HepG2 (cell line): ENCODE results near the gene FGGY. TPM values are rescaled to one million over a fixed set of nuclear protein-coding genes. Genes with fewer than 3 reads are reported as not detected.

ENCODE experiments used
- CEBPB ChIP-seq: IDR thresholded peaks from 2 replicates; pipeline ENCODE4 v1.6.1; 2011; ENCODE audit warnings: low read depth, low read length, improper control_type of control experiment, borderline replicate concordance
- CENPBD1 ChIP-seq: sonication (generic); formaldehyde crosslinking; IDR thresholded peaks from 2 replicates; pipeline ENCODE4 v1.8.0; 2022; ENCODE audit warnings: missing genetic modification reagents, low read depth, mild to moderate bottlenecking, borderline replicate concordance
- CREM ChIP-seq, 2 experiments: sonication (generic) in 1 of 2; formaldehyde crosslinking in 1 of 2; IDR thresholded peaks; 2 replicates each; pipeline versions ENCODE4 v1.4.0 to v1.6.1; 2016 to 2020; ENCODE audit warnings: antibody characterized with exemption in 1 of 2, mild to moderate bottlenecking in 1 of 2, missing genetic modification reagents in 1 of 2
- ELK4 ChIP-seq: sonication (generic); formaldehyde crosslinking; IDR thresholded peaks from 2 replicates; pipeline ENCODE4 v1.9.0; 2021; ENCODE audit warnings: missing genetic modification reagents, borderline replicate concordance
- FOSL2 ChIP-seq: sonication (generic); formaldehyde crosslinking; IDR thresholded peaks from 2 replicates; pipeline ENCODE4 v1.4.0; 2020; ENCODE audit warnings: missing genetic modification reagents
- FOXA1 ChIP-seq, 2 experiments: fragments of 450-650 bp in 1 of 2; sonication (generic) in 1 of 2; formaldehyde crosslinking in 1 of 2; IDR thresholded peaks; 2 replicates each; pipeline versions ENCODE4 v1.4.0 to v1.6.1; 2016 to 2020; ENCODE audit warnings: missing genetic modification reagents in 1 of 2
- HBP1 ChIP-seq: IDR thresholded peaks from 2 replicates; pipeline ENCODE4 v1.6.1; 2016; ENCODE audit warnings: low read depth, control low read depth
- IKZF1 ChIP-seq: fragments of 450-650 bp; IDR thresholded peaks from 2 replicates; pipeline ENCODE4 v1.7.1; 2016
- KLF6 ChIP-seq: IDR thresholded peaks from 2 replicates; pipeline ENCODE4 v1.8.0; 2016; ENCODE audit warnings: missing biosample characterization, missing genetic modification reagents
- MATR3 ChIP-seq: sonication (generic); formaldehyde crosslinking; IDR thresholded peaks from 2 replicates; pipeline ENCODE4 v1.4.0; 2020; ENCODE audit warnings: missing genetic modification reagents
- MXD3 ChIP-seq: IDR thresholded peaks from 2 replicates; pipeline ENCODE4 v1.6.1; 2016; ENCODE audit warnings: mild to moderate bottlenecking, missing biosample characterization, missing genetic modification reagents
- MXD4 ChIP-seq: IDR thresholded peaks from 2 replicates; pipeline ENCODE4 v1.6.1; 2016; ENCODE audit warnings: mild to moderate bottlenecking, missing biosample characterization, missing genetic modification reagents
- NFIC ChIP-seq: IDR thresholded peaks from 2 replicates; pipeline ENCODE4 v1.6.1; 2012; ENCODE audit warnings: mild to moderate bottlenecking, low read length, inconsistent platforms
- ONECUT2 ChIP-seq: sonication (generic); formaldehyde crosslinking; IDR thresholded peaks from 2 replicates; pipeline ENCODE4 v1.4.0; 2020; ENCODE audit warnings: missing genetic modification reagents
- PHF21A ChIP-seq: sonication (generic); formaldehyde crosslinking; IDR thresholded peaks from 2 replicates; pipeline ENCODE4 v1.5.0; 2020; ENCODE audit warnings: mild to moderate bottlenecking, missing genetic modification reagents
- SMARCC2 ChIP-seq: fragments of 450-650 bp; IDR thresholded peaks from 2 replicates; pipeline ENCODE4 v1.6.1; 2017; ENCODE audit warnings: antibody characterized with exemption, mild to moderate bottlenecking
- SMYD3 ChIP-seq: sonication (generic); formaldehyde crosslinking; IDR thresholded peaks from 2 replicates; pipeline ENCODE4 v1.8.1; 2023; ENCODE audit warnings: mild to moderate bottlenecking, missing genetic modification reagents
- ZBTB38 ChIP-seq: sonication (generic); formaldehyde crosslinking; IDR thresholded peaks from 2 replicates; pipeline ENCODE4 v1.5.1; 2020; ENCODE audit warnings: mild to moderate bottlenecking, missing genetic modification reagents
- ZFAT ChIP-seq: sonication (generic); formaldehyde crosslinking; conservative IDR thresholded peaks from 2 replicates; pipeline ENCODE4 v1.8.1; 2023; ENCODE audit warnings: missing genetic modification reagents, inconsistent platforms
- ZGPAT ChIP-seq: IDR thresholded peaks from 2 replicates; pipeline ENCODE4 v1.6.1; 2016; ENCODE audit warnings: mild to moderate bottlenecking
- ZNF225 ChIP-seq: sonication (generic); formaldehyde crosslinking; IDR thresholded peaks from 2 replicates; pipeline ENCODE4 v1.4.0; 2020; ENCODE audit warnings: mild to moderate bottlenecking, missing genetic modification reagents
- ZNF3 ChIP-seq: IDR thresholded peaks from 2 replicates; pipeline ENCODE4 v1.7.0; 2017; ENCODE audit warnings: inconsistent platforms
- ZNF451 ChIP-seq: sonication (generic); formaldehyde crosslinking; IDR thresholded peaks from 2 replicates; pipeline ENCODE4 v1.5.0; 2020; ENCODE audit warnings: mild to moderate bottlenecking, missing genetic modification reagents
- ZNF605 ChIP-seq: sonication (generic); formaldehyde crosslinking; IDR thresholded peaks from 2 replicates; pipeline ENCODE4 v1.8.0; 2022; ENCODE audit warnings: mild to moderate bottlenecking, missing genetic modification reagents
- ZNF703 ChIP-seq: sonication (generic); formaldehyde crosslinking; IDR thresholded peaks from 2 replicates; pipeline ENCODE4 v1.5.1; 2020; ENCODE audit warnings: missing genetic modification reagents, mild to moderate bottlenecking, moderate library complexity, borderline replicate concordance
- polyA plus RNA-seq, 8 experiments: library from polyadenylated mRNA; depleted of rRNA in 3 of 8; stranded (reverse) in 7 of 8; unstranded in 1 of 8; fragments of >200 nt; fragmentation: Illumina TruSeq in 4 of 8; extraction: Trizol in 4 of 8; gene quantifications; 2 replicates each; pipeline versions ENCODE4 v1.2.1 to v1.2.3, GENCODE V29; 2011 to 2016; ENCODE audit warnings: low read depth in 4 of 8, missing spikeins in 1 of 8, mixed read lengths in 1 of 8; ENCODE audit not compliant: insufficient read depth in 1 of 8
- total RNA-seq, 5 experiments: library from RNA; depleted of rRNA; stranded (reverse); fragments of >200 nt; fragmentation: Illumina TruSeq; extraction: Trizol; gene quantifications; 2 replicates each; pipeline ENCODE4 v1.2.3, GENCODE V29; 2016; ENCODE audit warnings: low read depth in 1 of 5
- TF ChIP-seq, protein P1 (sequence below): sonication (generic); formaldehyde crosslinking; IDR thresholded peaks from 2 replicates; pipeline ENCODE4 v1.8.1; 2023; ENCODE audit warnings: missing genetic modification reagents, mild to moderate bottlenecking, borderline replicate concordance

Gene FGGY
- total and polyA plus RNA-seq, 2 of the 13 experiments (the other 11 are each of a cell fraction or from before 2014, with no cell fraction given) = 15.7 to 27.5 TPM

DNA sequence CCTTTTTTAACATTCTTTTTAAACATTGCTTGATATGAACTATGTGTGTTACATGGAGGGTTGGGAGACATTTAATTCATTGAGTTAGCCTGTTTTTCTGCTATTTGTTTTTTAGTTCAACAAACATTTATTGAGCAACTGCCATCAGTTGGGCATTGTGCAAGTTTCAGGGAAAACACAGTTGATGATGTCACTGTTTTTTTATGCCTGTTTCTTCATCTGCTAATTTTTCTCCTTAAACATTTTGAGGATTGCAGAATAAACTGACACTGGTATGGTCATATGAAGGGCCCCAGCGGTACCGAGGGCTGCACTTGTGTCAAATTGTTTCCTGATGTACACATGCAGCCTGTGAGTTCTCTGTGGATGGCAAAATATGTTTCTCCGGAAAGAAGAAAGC lies 253.0 kb downstream of the FGGY start (continued):
- TF ChIP-seq HBP1 = no peak
- no peak for TF ChIP-seq SMARCC2
- TF ChIP-seq PHF21A (CRISPR knock-in tag) = no peak
- no peak for TF ChIP-seq ELK4 (CRISPR knock-in tag)
- no peak for TF ChIP-seq MXD3
- TF ChIP-seq ZBTB38 (CRISPR knock-in tag) = no peak
- no peak for TF ChIP-seq SMYD3 (CRISPR knock-in tag)
- TF ChIP-seq IKZF1 = no peak
- TF ChIP-seq MXD4 = no peak
- TF ChIP-seq, protein P1, sequence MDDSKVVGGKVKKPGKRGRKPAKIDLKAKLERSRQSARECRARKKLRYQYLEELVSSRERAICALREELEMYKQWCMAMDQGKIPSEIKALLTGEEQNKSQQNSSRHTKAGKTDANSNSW (CRISPR knock-in tag) = no peak
- TF ChIP-seq CEBPB = peak; percentile 98
- TF ChIP-seq ONECUT2 (CRISPR knock-in tag) = no peak
- TF ChIP-seq KLF6 (CRISPR knock-in tag) = no peak
- TF ChIP-seq ZNF451 (CRISPR knock-in tag) = no peak
- no peak for TF ChIP-seq MATR3
- no peak for TF ChIP-seq ZNF3 (CRISPR knock-in tag)
- TF ChIP-seq CENPBD1 (CRISPR knock-in tag) = no peak
- TF ChIP-seq ZNF605 (CRISPR knock-in tag) = no peak
- peak; percentile 62 for TF ChIP-seq CREM (IDR thresholded peaks at IDR 0.05)
- TF ChIP-seq CREM (CRISPR knock-in tag; IDR thresholded peaks at IDR 0.05) = no peak
- TF ChIP-seq ZNF703 = no peak
- no peak for TF ChIP-seq ZFAT (CRISPR knock-in tag)
- TF ChIP-seq ZGPAT (CRISPR knock-in tag) = peak; percentile 48; the same call in 1 of the 2 replicates
- no peak for TF ChIP-seq ZNF225 (CRISPR knock-in tag)
- TF ChIP-seq NFIC = 0 out of 2 replicates have a peak, but pooled peaks have one; percentile 41
- no peak for TF ChIP-seq FOXA1 (IDR thresholded peaks at IDR 0.05)
- peak; percentile 56; the same call in 1 of the 2 replicates for TF ChIP-seq FOXA1 (CRISPR knock-in tag; IDR thresholded peaks at IDR 0.05)
- TF ChIP-seq FOSL2 (CRISPR knock-in tag) = peak; percentile 60
